GM19397 (cell line): ENCODE measurements around the gene SLC51B.
"Not testable (repeated sequence)": the region's sequence is repeated elsewhere in the genome, so short reads cannot be mapped to it uniquely, and the experiment has no call there.

Experiments
- ATAC-seq: cut with Tn5 transposase; IDR thresholded peaks from one replicate; pipeline ENCODE4 v1.9.1; 2021; ENCODE audit warnings: mild to moderate bottlenecking, moderate library complexity; ENCODE audit not compliant: unreplicated experiment

Gene SLC51B

GRCh38 chr15:65062726-65063125 is 17.5 kb downstream of the SLC51B start:
- ATAC-seq: no peak

GRCh38 chr15:65066001-65066634 is 20.9 kb downstream of the SLC51B start:
- ATAC-seq: no peak

GRCh38 chr15:65066635-65067316 is 21.6 kb downstream of the SLC51B start:
- ATAC-seq: no peak

GRCh38 chr15:65067317-65067644 is 22.1 kb downstream of the SLC51B start:
- no peak for ATAC-seq

- ATAC-seq: no peak
Measured at GRCh38 chr15:65067645-65068402, 22.6 kb downstream of the SLC51B start, which contains the start of gene RASL12. Gene RASL12, minus strand, starts transcription at chr15:65067991. Its CDS starts 156 bp downstream, at chr15:65067835.

- no peak for ATAC-seq
Measured at GRCh38 chr15:65068403-65068788, 23.2 kb downstream of the SLC51B start.

- no peak for ATAC-seq
Measured at GRCh38 chr15:65069179-65069578, 24.0 kb downstream of the SLC51B start.

- no peak for ATAC-seq
Measured at GRCh38 chr15:65069779-65070546, 24.8 kb downstream of the SLC51B start.

GRCh38 chr15:65071381-65071811 is 26.2 kb downstream of the SLC51B start:
- ATAC-seq: no peak

GRCh38 chr15:65072027-65072426 is 26.8 kb downstream of the SLC51B start:
- no peak for ATAC-seq

- no peak for ATAC-seq
Measured at GRCh38 chr15:65072617-65073016, 27.4 kb downstream of the SLC51B start.

- ATAC-seq: not testable (repeated sequence)
Measured at GRCh38 chr15:65074946-65075345, 29.8 kb downstream of the SLC51B start.

- not testable (repeated sequence) for ATAC-seq
Measured at GRCh38 chr15:65075607-65076395, 30.6 kb downstream of the SLC51B start.

- ATAC-seq: no peak
Measured at GRCh38 chr15:65076486-65077290, 31.5 kb downstream of the SLC51B start, which contains the start of gene KBTBD13. Gene KBTBD13, plus strand, starts transcription at chr15:65076746. Its CDS starts 70 bp downstream, at chr15:65076816.

- ATAC-seq: no peak
Measured at GRCh38 chr15:65077291-65077980, 32.2 kb downstream of the SLC51B start.

GRCh38 chr15:65077981-65078352 is 32.8 kb downstream of the SLC51B start:
- no peak for ATAC-seq

GRCh38 chr15:65079580-65079979 is 34.4 kb downstream of the SLC51B start:
- ATAC-seq: no peak

GRCh38 chr15:65081270-65081669 is 36.1 kb downstream of the SLC51B start:
- no peak for ATAC-seq

GRCh38 chr15:65081758-65082157 is 36.6 kb downstream of the SLC51B start:
- ATAC-seq: no peak
